ENCODE data around the gene SMOC2.

Gene SMOC2

DNA sequence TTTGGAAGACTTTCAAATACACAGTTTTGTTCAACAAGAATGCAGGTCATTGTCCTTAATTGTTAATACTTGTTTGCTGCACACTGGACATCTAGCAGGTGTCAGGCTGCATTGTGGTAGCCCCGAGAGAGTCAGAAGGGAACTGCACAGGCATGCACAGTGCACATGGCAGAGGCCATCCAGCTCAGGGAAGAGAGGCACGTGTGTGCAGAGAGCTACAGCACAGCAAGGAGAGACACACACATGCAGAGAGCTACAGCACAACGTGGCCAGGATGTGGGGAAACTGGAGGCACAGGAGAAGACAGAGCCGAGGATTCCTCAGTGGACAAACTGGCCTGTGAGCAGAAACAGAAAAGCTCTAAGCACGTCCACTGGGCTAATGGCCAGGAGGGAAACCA lies 272.0 kb downstream of the SMOC2 start:
- no peaks in the 10 kb centered on the region for H3K36me3 ChIP-seq (ENCODE audit: control insufficient read depth in 2 of 2, insufficient read depth in 1 of 2, low read length in 2 of 2)
- H3K4me3 ChIP-seq (ENCODE audit: low read depth, low read length): no peak overlapping the region
- TF ChIP-seq ZNF175 (tag by site-specific recombination; IDR thresholded peaks at IDR 0.05): no peak
- TF ChIP-seq SETDB1 (IDR thresholded peaks at IDR 0.05; ENCODE audit: insufficient read length, low read length): peak; percentile 58
- TF ChIP-seq TRIM28 (IDR thresholded peaks at IDR 0.05; ENCODE audit: borderline replicate concordance, low read length): peak; percentile 99; the same call in 1 of the 2 replicates
- no peak for TF ChIP-seq ZNF701 (tag by site-specific recombination; IDR thresholded peaks at IDR 0.05)
- H3K4me1 ChIP-seq (ENCODE audit: control insufficient read depth, insufficient read depth, low read length): no peaks in the 10 kb centered on the region
- ChIA-PET CTCF (interaction anchor here (0.6 to 2.6 kb wide), 6 partner anchors 12 to 307 kb away, joined by 3 to 10 read pairs (median 5); no protein-coding TSS in a partner anchor), POLR2A (no interaction called here)
- H3K27ac ChIP-seq (ENCODE audit: extremely low read depth, low read depth, low read length): no peak overlapping the region
- H3K9me3 ChIP-seq (ENCODE audit: control insufficient read depth, insufficient read depth, low read depth, low read length): no peaks in the 10 kb centered on the region

DNA sequence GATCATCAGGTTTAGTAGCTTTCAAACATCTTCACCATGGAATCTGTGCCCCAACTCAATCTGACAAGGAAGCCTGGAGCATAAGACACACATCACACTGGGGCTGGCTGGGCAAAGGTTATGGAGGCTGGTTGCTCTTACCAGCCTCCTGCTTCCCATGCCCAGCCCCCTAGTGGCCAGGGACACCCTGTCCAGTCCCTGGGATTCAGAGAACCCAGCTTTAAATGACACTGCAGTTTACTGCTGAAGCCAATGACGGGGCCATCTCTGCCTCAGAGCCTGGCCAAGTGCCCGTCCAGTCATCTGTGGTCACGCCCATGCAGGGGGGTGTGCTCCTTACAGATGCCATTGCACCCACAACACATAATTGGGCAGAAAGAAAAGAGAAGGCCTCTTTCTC lies 272.9 kb downstream of the SMOC2 start:
- CTCF ChIA-PET: interaction anchor here (0.6 to 2.6 kb wide), 8 partner anchors 10 to 308 kb away, joined by 3 to 10 read pairs (median 4); no protein-coding TSS in a partner anchor
- H3K4me1 ChIP-seq (ENCODE audit: control insufficient read depth, insufficient read depth, low read length): no peaks in the 10 kb centered on the region
- no peak overlapping the region for H3K4me3 ChIP-seq (ENCODE audit: low read depth, low read length)
- TF ChIP-seq ZNF37A (tag by site-specific recombination; IDR thresholded peaks at IDR 0.05) (no peak), ZFHX2 (tag by site-specific recombination; conservative IDR thresholded peaks at IDR 0.05) (no peak), ZNF654 (tag by site-specific recombination; IDR thresholded peaks at IDR 0.05; ENCODE audit: low read depth) (no peak), ZBTB26 (tag by site-specific recombination; optimal IDR thresholded peaks at IDR 0.05) (no peak), ZNF416 (tag by site-specific recombination; IDR thresholded peaks at IDR 0.05) (no peak), GLI2 (tag by site-specific recombination; IDR thresholded peaks at IDR 0.05; ENCODE audit: borderline replicate concordance, low read depth) (no peak)
- TF ChIP-seq, protein P1, sequence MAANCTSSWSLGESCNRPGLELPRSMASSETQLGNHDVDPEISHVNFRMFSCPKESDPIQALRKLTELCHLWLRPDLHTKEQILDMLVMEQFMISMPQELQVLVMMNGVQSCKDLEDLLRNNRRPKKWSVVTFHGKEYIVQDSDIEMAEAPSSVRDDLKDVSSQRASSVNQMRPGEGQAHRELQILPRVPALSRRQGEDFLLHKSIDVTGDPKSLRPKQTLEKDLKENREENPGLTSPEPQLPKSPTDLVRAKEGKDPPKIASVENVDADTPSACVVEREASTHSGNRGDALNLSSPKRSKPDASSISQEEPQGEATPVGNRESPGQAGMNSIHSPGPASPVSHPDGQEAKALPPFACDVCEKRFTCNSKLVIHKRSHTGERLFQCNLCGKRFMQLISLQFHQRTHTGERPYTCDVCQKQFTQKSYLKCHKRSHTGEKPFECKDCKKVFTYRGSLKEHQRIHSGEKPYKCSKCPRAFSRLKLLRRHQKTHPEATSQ (tag by site-specific recombination; IDR thresholded peaks at IDR 0.05): no peak
- TF ChIP-seq, protein P2, sequence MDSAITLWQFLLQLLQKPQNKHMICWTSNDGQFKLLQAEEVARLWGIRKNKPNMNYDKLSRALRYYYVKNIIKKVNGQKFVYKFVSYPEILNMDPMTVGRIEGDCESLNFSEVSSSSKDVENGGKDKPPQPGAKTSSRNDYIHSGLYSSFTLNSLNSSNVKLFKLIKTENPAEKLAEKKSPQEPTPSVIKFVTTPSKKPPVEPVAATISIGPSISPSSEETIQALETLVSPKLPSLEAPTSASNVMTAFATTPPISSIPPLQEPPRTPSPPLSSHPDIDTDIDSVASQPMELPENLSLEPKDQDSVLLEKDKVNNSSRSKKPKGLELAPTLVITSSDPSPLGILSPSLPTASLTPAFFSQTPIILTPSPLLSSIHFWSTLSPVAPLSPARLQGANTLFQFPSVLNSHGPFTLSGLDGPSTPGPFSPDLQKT (IDR thresholded peaks at IDR 0.05; ENCODE audit: borderline replicate concordance, low read depth, low read length): no peak
- no peaks in the 10 kb centered on the region for H3K9me3 ChIP-seq (ENCODE audit: control insufficient read depth, insufficient read depth, low read depth, low read length)
- POLR2A ChIA-PET: no interaction called here
- H3K36me3 ChIP-seq (ENCODE audit: control insufficient read depth in 2 of 2, insufficient read depth in 1 of 2, low read length in 2 of 2): no peaks in the 10 kb centered on the region
- no peak overlapping the region for H3K27ac ChIP-seq (ENCODE audit: extremely low read depth, low read depth, low read length)

- ChIA-PET CTCF (interaction anchor here (0.6 to 2.6 kb wide), 5 partner anchors 9 to 185 kb away, joined by 3 to 10 read pairs (median 5); no protein-coding TSS in a partner anchor), POLR2A (no interaction called here)
- Histone ChIP-seq H3K4me3 (ENCODE audit: low read depth, low read length) (no peak overlapping the region), H3K36me3 (ENCODE audit: control insufficient read depth in 2 of 2, insufficient read depth in 1 of 2, low read length in 2 of 2) (no peaks in the 10 kb centered on the region), H3K27ac (ENCODE audit: extremely low read depth, low read depth, low read length) (no peak overlapping the region), H3K9me3 (ENCODE audit: control insufficient read depth, insufficient read depth, low read depth, low read length) (no peaks in the 10 kb centered on the region), H3K4me1 (ENCODE audit: control insufficient read depth, insufficient read depth, low read length) (no peaks in the 10 kb centered on the region)
- TF ChIP-seq ZNF704 (tag by site-specific recombination; IDR thresholded peaks at IDR 0.05) (0 out of 2 replicates have a peak, but pooled peaks have one; percentile 39), ZNF544 (tag by site-specific recombination; IDR thresholded peaks at IDR 0.05) (0 out of 2 replicates have a peak, but pooled peaks have one; percentile 12), ZBTB8A (tag by site-specific recombination; IDR thresholded peaks at IDR 0.05) (no peak), ZNF274 (IDR thresholded peaks at IDR 0.05; ENCODE audit: low read length) (no peak), ZNF274 (tag by site-specific recombination; IDR thresholded peaks at IDR 0.05; ENCODE audit: borderline replicate concordance) (peak; percentile 11; the same call in 1 of the 2 replicates), ZNF521 (tag by site-specific recombination; IDR thresholded peaks at IDR 0.05) (0 out of 2 replicates have a peak, but pooled peaks have one; percentile 38)
- TF ChIP-seq, protein P3, sequence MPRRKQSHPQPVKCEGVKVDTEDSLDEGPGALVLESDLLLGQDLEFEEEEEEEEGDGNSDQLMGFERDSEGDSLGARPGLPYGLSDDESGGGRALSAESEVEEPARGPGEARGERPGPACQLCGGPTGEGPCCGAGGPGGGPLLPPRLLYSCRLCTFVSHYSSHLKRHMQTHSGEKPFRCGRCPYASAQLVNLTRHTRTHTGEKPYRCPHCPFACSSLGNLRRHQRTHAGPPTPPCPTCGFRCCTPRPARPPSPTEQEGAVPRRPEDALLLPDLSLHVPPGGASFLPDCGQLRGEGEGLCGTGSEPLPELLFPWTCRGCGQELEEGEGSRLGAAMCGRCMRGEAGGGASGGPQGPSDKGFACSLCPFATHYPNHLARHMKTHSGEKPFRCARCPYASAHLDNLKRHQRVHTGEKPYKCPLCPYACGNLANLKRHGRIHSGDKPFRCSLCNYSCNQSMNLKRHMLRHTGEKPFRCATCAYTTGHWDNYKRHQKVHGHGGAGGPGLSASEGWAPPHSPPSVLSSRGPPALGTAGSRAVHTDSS (tag by site-specific recombination; IDR thresholded peaks at IDR 0.05): peak; percentile 98
These were observed 273.7 kb downstream of the SMOC2 start for GRCh38 chr6:168714547-168715260.

Data from HEK293 (cell line).